ENCODE data around the gene CD207. TPM values are rescaled to one million over a fixed set of nuclear protein-coding genes. Genes with fewer than 3 reads are reported as not detected.

CD207 gene
- total RNA-seq, 6 experiments from 2014 or later = not detected

Other genes with a start within 250 kb of the CD207 start
- not detected for gene ADD2, start 67.6 kb downstream of the CD207 start, total RNA-seq (2021; fragmentation: NEBNext Ultra II Directional; extraction: Animal tissue kit (Norgen Biotek cat#: 25700))
- gene FIGLA, start 45.2 kb downstream of the CD207 start, total RNA-seq (2021; fragmentation: NEBNext Ultra II Directional; extraction: Animal tissue kit (Norgen Biotek cat#: 25700)) = not detected
- not detected for gene CLEC4F, start 15.2 kb downstream of the CD207 start, total RNA-seq (2021; fragmentation: NEBNext Ultra II Directional; extraction: Animal tissue kit (Norgen Biotek cat#: 25700))
- 1 to 10 TPM; 1.1 to 2.8 (median 1.4) TPM for gene VAX2, start 64.8 kb upstream of the CD207 start, total RNA-seq (2021; fragmentation: NEBNext Ultra II Directional; extraction: Animal tissue kit (Norgen Biotek cat#: 25700))
- under 1 TPM in 3 of 6 experiments, not detected in 3; 0.22 to 0.66 (median 0.57) TPM for gene ATP6V1B1, start 100.1 kb upstream of the CD207 start, total RNA-seq (2021; fragmentation: NEBNext Ultra II Directional; extraction: Animal tissue kit (Norgen Biotek cat#: 25700))
- 1 to 10 TPM in 3 of 6 experiments, under 1 TPM in 3; 0.64 to 1.1 (median 0.85) TPM for gene ANKRD53, start 142.8 kb upstream of the CD207 start, total RNA-seq (2021; fragmentation: NEBNext Ultra II Directional; extraction: Animal tissue kit (Norgen Biotek cat#: 25700))
- 100 to 1,000 TPM in 3 of 6 experiments, 10 to 100 TPM in 3; 91.6 to 129 (median 103) TPM for gene TEX261, start 159.1 kb upstream of the CD207 start, total RNA-seq (2021; fragmentation: NEBNext Ultra II Directional; extraction: Animal tissue kit (Norgen Biotek cat#: 25700))
- 100 to 1,000 TPM in 3 of 6 experiments, 10 to 100 TPM in 3; 97.3 to 121 (median 101) TPM for gene NAGK, start 232.8 kb upstream of the CD207 start, total RNA-seq (2021; fragmentation: NEBNext Ultra II Directional; extraction: Animal tissue kit (Norgen Biotek cat#: 25700))

Measured in HFFc6 (cell line).